ENCODE results near the gene PKIB.

Gene PKIB

GRCh38 chr6:122702841-122703240 is 92.6 kb downstream of the PKIB start:
- in situ Hi-C loops (cut with HindIII; ENCODE audit: low sequenced_read_pairs): no loop called here

- in situ Hi-C loops (cut with HindIII; ENCODE audit: low sequenced_read_pairs): no loop called here
Observed at GRCh38 chr6:122704066-122704465, 93.9 kb downstream of the PKIB start.

GRCh38 chr6:122709922-122710512 is 99.8 kb downstream of the PKIB start:
- in situ Hi-C loops (cut with HindIII; ENCODE audit: low sequenced_read_pairs): no loop called here

- in situ Hi-C loops (cut with HindIII; ENCODE audit: low sequenced_read_pairs): no loop called here
Observed at GRCh38 chr6:122710908-122711635, 100.9 kb downstream of the PKIB start.

- in situ Hi-C loops (cut with HindIII; ENCODE audit: low sequenced_read_pairs): no loop called here
Observed at GRCh38 chr6:122712093-122712447, 101.9 kb downstream of the PKIB start.

GRCh38 chr6:122712448-122713137 is 102.4 kb downstream of the PKIB start:
- in situ Hi-C loops (cut with HindIII; ENCODE audit: low sequenced_read_pairs): no loop called here

- in situ Hi-C loops (cut with HindIII; ENCODE audit: low sequenced_read_pairs): no loop called here
Observed at GRCh38 chr6:122713138-122713537, 102.9 kb downstream of the PKIB start.

- in situ Hi-C loops (cut with HindIII; ENCODE audit: low sequenced_read_pairs): no loop called here
Observed at GRCh38 chr6:122714059-122714458, 103.9 kb downstream of the PKIB start.

- in situ Hi-C loops (cut with HindIII; ENCODE audit: low sequenced_read_pairs): no loop called here
Observed at GRCh38 chr6:122715725-122716124, 105.5 kb downstream of the PKIB start.

- in situ Hi-C loops (cut with HindIII; ENCODE audit: low sequenced_read_pairs): no loop called here
Observed at GRCh38 chr6:122717350-122717749, 107.1 kb downstream of the PKIB start.

GRCh38 chr6:122718616-122719015 is 108.4 kb downstream of the PKIB start:
- in situ Hi-C loops (cut with HindIII; ENCODE audit: low sequenced_read_pairs): no loop called here

- in situ Hi-C loops (cut with HindIII; ENCODE audit: low sequenced_read_pairs): no loop called here
Observed at GRCh38 chr6:122719176-122719575, 109.0 kb downstream of the PKIB start.

GRCh38 chr6:122722746-122723145 is 112.5 kb downstream of the PKIB start:
- in situ Hi-C loops (cut with HindIII; ENCODE audit: low sequenced_read_pairs): no loop called here

- in situ Hi-C loops (cut with HindIII; ENCODE audit: low sequenced_read_pairs): no loop called here
Observed at GRCh38 chr6:122726649-122727048, 116.4 kb downstream of the PKIB start.

- in situ Hi-C loops (cut with HindIII; ENCODE audit: low sequenced_read_pairs): no loop called here
Observed at GRCh38 chr6:122727244-122727643, 117.0 kb downstream of the PKIB start.

- in situ Hi-C loops (cut with HindIII; ENCODE audit: low sequenced_read_pairs): loop anchor here (5.0 kb wide), 1 partner anchor 72 kb away; no protein-coding TSS in a partner anchor
Observed at GRCh38 chr6:122730334-122730733, 120.1 kb downstream of the PKIB start.

- in situ Hi-C loops (cut with HindIII; ENCODE audit: low sequenced_read_pairs): loop anchor here (5.0 kb wide), 1 partner anchor 71 kb away; no protein-coding TSS in a partner anchor
Observed at GRCh38 chr6:122730775-122731386, 120.7 kb downstream of the PKIB start.

- in situ Hi-C loops (cut with HindIII; ENCODE audit: low sequenced_read_pairs): loop anchor here (5.0 kb wide), 1 partner anchor 69 kb away; no protein-coding TSS in a partner anchor
Observed at GRCh38 chr6:122733259-122733658, 123.1 kb downstream of the PKIB start.

GRCh38 chr6:122734529-122735395 is 124.6 kb downstream of the PKIB start:
- in situ Hi-C loops (cut with HindIII; ENCODE audit: low sequenced_read_pairs): loop anchor here (5.0 kb wide), 1 partner anchor 68 kb away; no protein-coding TSS in a partner anchor

GRCh38 chr6:122735582-122735981 is 125.4 kb downstream of the PKIB start:
- in situ Hi-C loops (cut with HindIII; ENCODE audit: low sequenced_read_pairs): no loop called here
